ENCODE measurements around the gene MCM9.
A peak's percentile ranks its signal among the peaks of the same experiment; 100 is the strongest.

The MCM9 gene

DNA sequence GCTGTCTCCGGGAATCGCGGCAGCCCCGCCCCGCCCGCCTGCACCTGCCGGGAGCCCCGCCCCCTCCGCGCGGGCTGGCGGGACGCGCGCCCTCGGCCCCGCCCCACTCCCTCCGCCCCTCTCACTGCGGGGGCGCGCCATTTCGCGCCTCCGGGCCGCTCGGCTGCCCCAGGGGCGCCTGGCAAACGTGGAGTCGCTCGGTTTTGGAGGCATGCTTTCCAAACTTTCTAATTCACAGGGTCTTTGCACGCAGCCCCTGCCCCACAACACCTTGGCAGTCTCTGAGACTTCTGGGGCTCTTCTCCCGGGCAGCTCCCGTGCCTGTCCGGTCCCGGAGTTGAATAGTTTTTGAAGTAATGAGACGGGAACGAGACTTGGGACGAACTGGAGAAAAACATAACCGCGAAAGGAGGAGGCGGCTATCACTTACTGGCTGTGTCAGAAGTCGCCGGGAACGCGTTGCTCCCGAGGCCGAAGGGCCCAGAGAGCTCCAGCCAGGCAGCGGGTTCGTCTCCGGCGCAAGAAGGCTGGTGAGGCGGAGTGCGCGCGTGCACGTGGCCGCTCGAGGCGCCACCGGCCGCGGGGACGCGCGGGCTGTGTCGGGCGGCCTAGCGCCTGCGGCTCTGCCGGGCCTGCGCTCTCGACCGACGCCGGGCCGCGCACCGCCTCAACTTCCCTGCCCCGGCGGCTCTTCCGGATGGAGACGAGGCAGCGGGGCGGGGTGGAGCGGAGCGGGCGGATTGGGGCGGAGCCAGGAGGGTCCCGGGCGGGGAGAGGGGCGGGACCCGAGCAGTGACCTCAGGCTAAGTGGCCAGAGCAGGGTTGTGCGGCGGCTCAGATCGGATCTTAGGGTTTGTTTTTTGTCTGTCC lies at the start of gene MCM9:
Gene MCM9 (minus strand): TSS at position 699 of the 870 bp plus-strand sequence. CDS start 3,436 bp downstream, outside the sequence.
- peak; percentile 79 for DNase-seq (ENCODE audit: low spot score)

DNA sequence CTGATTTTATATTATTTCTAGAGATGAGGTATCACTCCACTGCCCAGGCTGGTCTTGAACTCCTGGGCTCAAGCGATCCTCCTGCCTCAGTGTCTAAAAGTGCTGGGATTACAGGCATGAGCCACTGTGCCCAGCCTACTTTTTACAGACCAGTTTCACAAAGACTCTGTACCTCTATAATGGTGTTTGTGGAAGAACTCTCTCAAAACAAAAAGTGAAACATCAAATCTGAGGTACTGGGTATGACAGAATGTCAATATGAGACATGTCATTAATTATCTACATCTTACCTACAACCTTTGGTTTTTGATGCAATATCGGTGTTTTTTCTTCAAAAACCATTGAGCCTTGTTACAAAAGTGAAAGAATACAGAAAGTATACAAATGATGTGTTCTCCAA lies 49.4 kb upstream of the MCM9 start:
- no peak for DNase-seq (ENCODE audit: low spot score)

DNA sequence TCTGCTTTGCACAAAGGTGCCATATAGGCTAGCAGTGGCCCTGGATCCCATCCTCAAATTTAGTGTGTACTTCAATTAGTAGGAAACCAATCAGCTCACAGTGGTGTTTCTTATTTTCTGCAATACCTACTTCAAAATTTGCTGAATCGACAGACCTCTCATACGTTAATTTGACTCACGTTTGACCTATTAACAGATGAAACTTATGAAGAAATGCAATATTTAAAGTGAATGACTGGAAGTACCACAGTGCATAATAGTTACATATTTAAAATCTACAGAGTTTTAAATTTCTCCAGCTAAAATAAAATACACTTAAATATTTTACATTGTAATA lies 47.6 kb upstream of the MCM9 start:
- no peak for DNase-seq (ENCODE audit: low spot score)

DNA sequence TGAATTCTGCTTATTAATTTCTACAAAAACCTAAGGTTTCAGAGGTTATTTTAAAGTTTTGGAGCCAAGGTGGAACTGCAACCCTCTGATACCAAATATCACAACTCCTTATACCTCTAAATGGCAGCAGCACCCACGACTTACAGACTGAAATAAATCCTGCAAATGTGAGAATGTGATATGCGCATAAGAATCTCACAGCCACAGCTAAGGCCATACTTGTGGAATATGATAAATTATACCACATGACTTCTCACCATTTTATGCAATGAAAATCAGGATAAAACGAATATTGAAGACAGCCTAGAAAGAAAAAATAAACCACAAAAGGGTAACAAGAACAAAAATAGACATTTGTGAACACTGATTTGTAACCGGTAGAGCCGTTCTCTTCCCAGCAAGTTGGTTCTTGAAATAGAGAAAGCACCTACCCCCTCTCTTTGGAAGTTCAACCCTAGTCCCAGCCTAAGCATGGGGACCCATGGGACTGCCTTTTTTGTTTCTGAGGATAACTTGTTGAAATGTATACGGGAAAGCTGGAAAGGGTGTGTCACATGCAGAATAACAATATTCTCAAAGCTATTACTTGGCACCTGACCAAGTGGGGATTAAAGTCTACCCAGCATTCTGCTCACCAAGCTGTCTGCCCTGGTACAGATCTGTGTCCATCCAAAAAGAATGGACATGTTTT lies 47.1 kb upstream of the MCM9 start:
- DNase-seq (ENCODE audit: low spot score): no peak

DNA sequence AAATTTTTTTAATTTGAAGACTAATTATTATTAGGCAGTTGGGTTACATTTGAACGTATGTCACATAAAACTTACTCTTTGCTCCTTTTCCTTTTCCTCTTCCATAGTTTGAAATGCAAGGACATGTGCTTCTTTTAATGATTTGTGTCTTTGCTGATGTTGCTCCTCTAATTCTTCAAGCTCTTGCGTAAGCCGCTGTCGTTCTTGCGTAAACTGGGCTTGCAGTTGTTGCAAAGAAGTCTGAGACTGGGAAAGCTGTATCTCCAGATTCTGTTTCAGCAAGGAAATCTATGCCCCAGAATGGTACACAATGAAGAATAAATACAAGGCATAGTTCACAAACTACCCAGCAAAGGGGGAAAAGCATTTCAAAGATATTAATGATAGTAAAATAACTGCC lies 45.1 kb upstream of the MCM9 start:
- no peak for DNase-seq (ENCODE audit: low spot score)

DNA sequence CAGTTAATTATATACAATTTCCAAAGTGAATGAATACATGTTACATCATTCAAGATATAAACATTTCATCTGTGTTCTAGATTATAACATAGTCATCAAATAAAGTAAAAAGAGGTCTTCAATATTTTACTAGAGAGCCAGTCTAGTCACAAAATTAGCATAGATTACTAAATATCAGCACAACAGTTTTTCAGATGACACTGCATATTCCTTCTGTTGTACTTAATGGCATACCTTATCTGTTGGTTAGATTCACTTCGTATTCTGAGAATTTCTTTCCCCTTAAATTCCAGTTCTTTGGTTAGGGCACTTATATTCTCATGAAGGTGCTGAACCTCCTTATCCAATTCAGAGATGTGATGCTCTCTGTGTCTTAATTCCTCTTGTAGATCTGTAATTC lies 39.8 kb upstream of the MCM9 start:
- no peak for DNase-seq (ENCODE audit: low spot score)

DNA sequence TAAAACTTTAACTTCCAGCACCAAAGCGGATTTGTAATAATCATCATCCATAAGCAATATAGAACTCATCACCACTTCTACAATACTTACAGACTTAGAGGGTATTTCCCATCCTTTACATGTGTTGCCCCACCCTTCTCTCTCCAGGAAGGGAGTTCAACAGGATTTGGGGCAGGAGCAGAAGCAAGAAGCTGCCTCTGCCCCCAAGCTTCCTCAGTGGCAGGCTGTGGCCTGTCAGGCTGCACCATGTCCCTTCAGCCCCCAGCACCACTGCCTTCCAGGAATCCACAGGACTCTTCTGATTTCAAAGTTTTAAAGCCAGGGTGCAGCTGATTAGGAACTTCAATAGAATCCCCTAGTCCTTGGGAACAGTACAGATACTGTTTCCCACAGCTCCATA lies 36.7 kb upstream of the MCM9 start:
- no peak for DNase-seq (ENCODE audit: low spot score)

DNA sequence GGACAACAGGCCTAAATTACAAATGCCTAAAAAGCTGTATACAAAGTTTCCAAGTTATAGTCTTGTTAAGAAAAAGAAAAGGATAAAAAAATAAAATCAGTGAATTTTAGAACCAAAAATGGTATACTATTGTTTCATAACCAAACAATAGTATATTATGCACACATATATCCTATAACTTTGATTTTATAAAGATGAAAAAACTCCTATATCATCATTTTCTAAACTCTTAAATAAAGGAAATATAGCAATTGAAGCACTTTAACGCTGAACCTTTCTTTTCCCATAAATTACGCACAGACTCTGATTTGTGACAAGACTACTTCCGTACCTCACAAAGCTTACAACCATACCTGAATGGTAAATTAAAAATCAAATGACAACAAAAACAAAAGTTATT lies 35.9 kb upstream of the MCM9 start:
- no peak for DNase-seq (ENCODE audit: low spot score)

DNA sequence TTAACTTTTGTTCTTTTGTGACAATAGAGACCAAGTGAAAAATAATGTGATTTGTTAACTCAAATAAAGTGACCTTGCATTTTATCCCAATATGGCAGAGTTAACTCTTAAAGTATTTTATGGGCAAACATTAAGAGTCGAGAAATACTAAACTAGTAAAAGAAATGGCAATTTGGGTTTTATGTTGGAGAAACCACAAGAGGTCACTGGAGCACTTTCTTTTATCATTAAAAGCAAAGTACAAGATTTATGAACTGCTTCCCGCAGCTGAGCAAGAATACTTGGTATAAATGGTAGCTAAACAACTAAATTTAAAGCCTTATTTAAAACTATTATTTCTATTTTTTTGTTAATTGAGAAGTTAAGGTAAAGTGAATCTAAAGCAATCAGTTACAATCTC lies 33.5 kb upstream of the MCM9 start:
- peak; percentile 19 for DNase-seq (ENCODE audit: low spot score)

DNA sequence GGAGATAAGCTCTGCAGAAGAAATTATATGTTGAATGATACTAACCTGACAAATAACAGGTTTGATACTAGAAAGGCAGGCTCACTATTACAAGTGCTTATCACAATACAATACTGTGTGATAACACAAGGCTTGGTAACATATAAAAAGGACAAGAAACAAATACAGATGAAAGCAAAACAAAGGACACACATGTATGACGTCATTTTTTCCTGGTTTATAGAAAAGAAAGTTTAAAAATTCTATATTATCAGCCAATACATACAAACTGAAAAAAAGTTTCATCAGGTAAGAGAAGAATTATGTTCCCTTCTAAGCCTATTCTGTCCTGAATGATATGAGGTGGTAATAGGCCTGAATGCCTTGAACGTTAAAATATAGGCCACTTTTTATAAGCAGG lies 32.3 kb upstream of the MCM9 start:
- DNase-seq (ENCODE audit: low spot score): no peak

DNA sequence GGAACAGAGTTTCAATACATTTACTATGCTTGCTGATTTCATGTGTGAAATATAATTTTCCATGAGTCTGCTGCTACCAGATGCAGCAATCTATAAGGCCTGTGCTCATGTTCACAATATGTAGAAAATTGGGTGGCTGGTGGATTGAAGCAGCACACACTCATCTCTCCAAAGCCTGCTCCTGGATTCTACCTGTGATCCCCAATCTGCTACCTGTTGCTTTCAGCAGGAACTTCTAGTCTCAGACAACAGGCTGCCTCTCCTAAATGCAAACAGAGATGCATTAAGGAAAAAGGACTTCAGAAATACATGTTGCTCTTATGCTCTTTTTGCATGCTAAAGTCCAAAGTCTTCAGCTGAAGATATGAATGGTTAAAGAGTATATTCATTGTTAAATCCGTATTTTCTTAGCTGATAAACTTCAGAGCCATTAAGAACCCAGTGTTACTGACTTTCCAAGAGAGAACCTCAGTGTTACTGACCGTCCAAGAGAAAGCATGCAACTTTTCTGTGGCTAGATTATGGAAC lies 30.9 kb upstream of the MCM9 start:
- no peak for DNase-seq (ENCODE audit: low spot score)

DNA sequence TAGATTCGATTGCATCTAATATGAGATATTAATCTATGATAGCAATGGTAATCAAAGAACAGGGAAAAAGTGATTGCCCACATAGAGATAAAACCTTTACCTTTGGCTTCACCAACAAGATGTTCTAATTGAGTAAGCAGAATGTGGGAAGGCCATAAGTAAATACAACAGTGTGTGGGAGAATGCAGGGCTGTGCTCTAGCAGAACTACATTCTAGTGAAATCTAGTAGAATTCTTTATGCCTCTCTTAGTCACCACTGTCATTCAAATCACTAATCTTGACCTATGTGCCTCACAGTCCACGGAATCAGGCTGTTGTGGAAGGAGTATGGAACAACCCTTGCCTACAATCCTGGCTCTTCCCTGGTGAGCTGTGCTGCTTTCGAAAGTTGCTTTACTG lies 30.4 kb upstream of the MCM9 start:
- no peak for DNase-seq (ENCODE audit: low spot score)

DNA sequence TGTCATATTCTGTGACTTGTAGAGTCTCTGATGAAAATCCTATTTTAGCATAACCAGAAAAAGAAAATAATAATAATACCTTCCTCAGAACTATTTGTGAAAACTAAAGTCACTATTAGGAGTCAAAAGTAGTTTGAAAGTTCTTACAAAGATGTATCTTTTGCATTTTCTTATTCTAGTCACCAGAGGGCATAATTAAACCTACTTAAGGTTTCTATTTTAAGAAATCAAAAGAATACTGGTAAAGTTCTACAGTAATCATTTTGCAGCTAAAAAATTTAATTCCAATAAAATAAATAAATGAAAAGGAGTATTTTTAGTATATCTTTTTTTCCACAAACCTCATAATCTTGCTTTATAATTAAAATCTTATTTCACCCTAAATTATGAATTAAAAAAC lies 28.0 kb upstream of the MCM9 start:
- DNase-seq (ENCODE audit: low spot score): no peak

DNA sequence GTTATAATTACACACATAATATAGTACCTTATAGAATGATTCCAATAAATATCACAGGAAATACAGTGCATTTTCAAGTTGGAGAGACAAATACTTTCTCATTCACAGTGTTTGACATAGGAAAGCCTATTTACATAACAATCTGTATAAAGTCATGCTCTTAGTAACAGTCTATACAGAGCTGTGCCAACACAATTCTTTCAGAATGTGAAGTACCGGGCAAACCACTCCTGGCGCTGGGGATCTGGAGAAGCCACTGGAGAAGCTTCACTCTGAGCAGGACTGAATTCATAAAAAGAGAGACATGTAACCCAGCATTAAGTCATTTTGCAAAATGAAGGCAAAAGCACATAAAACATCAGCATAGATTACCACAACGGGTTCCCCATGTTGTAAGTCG lies 24.9 kb upstream of the MCM9 start:
- DNase-seq (ENCODE audit: low spot score): no peak

DNA sequence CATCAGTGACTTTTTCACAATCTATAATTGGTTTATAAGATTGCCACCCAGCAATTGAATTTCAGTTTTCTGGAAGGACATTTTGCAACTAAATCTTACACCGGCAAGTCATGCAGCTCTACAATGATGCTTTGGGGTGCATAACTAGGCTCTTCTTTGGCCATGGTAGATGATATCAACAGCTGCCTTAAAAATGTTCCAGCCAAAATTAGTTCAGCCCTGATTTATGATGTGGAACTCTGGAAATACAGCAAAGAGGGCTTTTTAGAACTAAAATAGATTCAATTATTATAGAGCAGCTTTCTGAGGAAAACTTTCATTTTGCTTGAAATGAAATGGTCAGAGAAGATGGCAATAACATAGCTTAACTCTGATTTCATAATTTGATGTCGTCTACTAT lies 18.4 kb upstream of the MCM9 start:
- no peak for DNase-seq (ENCODE audit: low spot score)

DNA sequence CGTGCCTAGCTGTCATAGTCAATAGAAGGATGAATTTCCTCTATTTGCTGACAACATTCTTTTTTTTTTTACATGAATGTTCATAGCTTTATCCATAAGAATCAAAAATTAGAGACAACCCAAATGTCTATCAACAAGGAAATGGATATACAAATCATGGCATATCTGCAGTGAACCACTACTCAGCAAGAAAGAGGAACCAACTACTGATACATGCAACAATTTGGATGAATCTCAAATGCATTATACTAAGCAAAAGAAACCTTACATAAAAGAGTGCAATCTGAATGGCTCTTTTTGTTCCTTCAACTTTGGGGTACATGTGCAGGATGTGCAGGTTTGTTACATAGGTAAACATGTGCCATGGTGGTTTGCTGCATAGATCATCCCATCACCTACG lies 17.7 kb upstream of the MCM9 start:
- no peak for DNase-seq (ENCODE audit: low spot score)

DNA sequence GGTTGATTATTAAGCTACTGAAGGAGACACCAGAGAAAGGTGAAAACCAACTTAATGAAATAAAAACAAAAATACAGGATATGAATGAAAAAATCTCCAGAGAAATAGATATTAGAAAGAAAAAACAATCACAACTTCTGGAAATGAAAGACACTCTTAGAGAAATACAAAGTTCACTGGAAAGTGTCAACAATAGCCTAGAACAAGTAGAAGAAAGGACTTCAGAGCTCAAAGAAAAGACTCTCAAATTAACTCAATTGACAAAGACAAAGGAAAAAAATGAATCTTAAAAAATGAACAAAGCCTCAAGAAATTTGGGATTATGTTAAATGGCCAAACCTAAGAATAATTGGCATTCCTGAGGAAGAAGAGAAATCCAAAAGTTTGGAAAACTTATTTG lies 10.3 kb upstream of the MCM9 start:
- no peak for DNase-seq (ENCODE audit: low spot score)

DNA sequence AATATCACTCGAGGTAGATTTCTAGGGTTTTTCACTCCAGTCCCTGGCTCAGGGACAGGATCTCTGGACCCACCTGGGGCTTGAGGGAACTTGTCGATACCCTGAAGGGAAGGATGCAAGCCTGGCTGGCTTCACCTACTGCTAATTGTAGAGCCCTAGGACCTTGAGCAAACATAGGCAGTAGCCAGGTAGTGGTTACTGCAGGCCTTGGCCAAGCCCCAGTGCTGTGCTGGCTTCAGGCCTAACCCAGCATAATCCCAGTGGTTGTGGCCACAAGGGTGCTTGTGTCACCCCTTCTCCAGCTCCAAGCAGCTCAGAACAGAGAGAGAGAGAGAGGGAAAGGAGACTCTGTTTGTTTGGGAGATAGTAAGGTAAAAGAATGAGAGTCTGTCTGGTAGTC lies 5.8 kb upstream of the MCM9 start:
- DNase-seq (ENCODE audit: low spot score): no peak

DNA sequence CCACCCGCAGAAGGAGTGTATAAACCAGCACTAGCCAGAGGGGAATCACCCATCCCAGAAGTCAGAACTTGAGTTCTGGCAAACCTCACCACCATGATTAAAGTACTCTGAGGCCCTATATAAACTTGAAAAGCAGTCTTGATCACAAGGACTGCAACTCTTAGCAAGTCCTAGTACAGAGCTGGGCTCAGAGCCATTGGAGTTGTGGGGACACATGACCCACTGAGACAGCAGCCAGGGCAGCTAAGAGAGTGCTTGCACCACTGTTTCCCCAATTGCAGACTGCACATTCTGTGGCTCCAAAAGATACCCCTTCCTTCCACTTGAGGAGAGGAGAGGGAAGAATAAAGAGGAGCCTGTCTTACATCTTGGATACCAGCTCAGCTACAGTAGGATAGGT lies 4.7 kb upstream of the MCM9 start:
- DNase-seq (ENCODE audit: low spot score): no peak

DNA sequence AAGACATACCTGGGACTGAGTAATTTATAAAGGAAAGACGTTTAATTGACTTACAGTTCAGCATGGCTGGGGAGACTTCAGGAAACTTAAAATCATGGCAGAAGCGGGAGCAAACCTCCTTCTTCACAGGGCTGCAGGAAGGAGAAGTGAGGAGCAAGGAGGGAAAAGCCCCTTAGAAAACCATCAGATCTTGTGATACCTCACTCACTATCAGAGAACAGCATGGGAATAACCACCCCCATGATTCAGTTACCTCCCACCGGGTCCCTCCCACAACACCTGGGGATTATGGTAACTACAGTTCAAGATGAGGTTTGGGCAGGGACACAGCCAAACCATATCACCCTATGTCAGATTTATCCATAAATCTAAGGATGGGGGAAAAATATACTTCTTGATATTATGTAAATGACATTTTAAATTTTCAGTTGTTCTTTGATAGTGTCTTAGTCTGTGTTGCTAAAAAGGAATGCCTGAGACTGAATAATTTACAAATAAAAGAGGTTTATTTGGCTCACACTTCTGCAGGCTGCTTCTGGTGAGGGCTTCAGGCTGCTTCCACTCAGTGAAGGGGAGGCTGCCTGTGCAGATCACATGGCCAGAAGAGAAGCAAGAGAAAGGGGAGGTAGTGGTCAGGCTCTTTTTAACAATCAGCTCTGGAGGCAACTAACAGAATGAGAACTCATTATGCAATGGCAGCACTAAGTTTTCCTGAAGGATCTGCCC lies 1.2 kb upstream of the MCM9 start:
- DNase-seq (ENCODE audit: low spot score): no peak

DNA sequence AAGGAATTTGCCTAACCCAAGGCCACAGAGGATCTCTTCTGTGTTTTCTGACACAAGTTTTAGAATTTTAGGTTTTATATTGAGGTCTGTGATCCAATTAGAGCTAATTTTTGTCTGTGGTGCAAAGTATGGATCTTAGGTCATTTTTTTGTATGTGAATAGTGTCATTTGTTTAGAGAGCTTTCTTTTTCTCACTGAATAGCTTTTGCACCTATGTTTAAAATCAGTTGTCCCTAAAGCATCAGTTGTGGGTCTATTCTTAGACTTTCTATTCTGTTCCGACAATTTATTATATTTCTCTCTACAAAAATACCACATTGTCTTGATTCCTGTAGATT lies 341 bp upstream of the MCM9 start:
- no peak for DNase-seq (ENCODE audit: low spot score)

DNA sequence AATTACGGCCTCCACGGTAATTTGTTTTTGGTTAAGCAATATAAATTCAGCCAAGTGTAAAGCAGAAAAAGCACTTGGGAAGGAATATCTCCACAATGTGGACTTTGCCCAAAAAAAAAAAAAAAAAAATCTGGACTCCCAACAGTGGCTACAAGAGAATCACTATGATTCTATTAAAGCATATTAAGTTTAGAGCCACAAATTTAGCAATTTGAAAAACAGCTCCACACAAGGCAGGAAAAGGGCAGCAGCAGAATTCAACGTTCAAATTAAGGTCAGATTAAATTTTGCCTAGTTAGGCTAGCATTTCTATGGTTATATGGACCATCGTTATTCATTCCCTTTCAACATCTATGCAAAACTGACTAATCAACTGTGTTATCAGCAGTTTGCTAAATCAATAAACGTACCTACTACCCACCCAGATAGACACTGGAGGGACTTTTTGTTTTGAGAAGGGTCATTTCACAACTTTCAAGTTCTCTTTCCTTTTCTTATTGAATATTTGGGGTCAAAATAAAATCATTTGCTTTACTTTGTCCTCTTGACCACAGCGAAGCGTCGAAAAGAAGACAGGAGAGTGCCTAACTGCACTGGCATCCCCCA lies 1.0 kb downstream of the MCM9 start:
- DNase-seq (ENCODE audit: low spot score): no peak

DNA sequence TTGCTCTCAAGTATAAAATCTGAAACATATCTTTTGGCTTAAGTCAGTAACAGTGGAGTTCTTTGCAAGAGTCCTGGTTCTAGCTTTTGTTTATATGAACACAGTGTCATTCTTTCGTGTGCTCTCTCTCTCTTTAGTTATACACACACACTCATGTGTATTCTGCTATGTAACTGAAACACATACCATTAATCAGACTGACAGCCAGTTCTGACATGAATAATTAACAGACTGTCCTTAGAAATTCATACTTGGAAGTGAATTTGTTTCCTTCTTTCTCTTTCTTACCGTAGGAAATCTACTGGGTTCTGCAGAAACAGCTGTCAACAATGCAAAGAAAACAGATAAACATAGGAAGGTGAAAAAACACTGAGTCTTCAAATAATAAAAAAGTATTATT lies 2.5 kb downstream of the MCM9 start:
- no peak for DNase-seq (ENCODE audit: low spot score)
